H1 (cell line): ENCODE measurements around the gene OXNAD1. TPM values are rescaled to one million over a fixed set of nuclear protein-coding genes. Genes with fewer than 3 reads are reported as not detected.

Source experiments
- EP300 ChIP-seq, 2 experiments: IDR thresholded peaks; 1 replicate in 1 of 2; 2 replicates in 1 of 2; pipeline ENCODE4 v1.6.1; 2011 to 2012; ENCODE audit warnings: low read depth in 2 of 2, low read length in 2 of 2, mild to moderate bottlenecking in 2 of 2, borderline replicate concordance in 1 of 2, inconsistent platforms in 1 of 2, moderate library complexity in 1 of 2
- RXRA ChIP-seq: IDR thresholded peaks from 2 replicates; pipeline ENCODE4 v1.6.1; 2011; ENCODE audit warnings: low read depth, mild to moderate bottlenecking, low read length, moderate library complexity; ENCODE audit not compliant: insufficient read depth
- polyA plus RNA-seq, 7 experiments: library from polyadenylated mRNA; depleted of rRNA in 3 of 7; stranded (reverse) in 5 of 7; unstranded in 2 of 7; fragments of >200 nt in 5 of 7; fragments of 200-250 nt in 2 of 7; gene quantifications; 1 replicate in 5 of 7; 2 replicates in 1 of 7; 4 replicates in 1 of 7; pipeline versions ENCODE4 v1.2.1 to v1.2.3, GENCODE V29; 2011 to 2013; ENCODE audit warnings: missing spikeins in 2 of 7, mixed read lengths in 2 of 7
- total RNA-seq: library from RNA; stranded (reverse); fragmentation: NEBNext Ultra II Directional; extraction: Animal tissue kit (Norgen Biotek cat#: 25700); gene quantifications from 2 replicates; pipeline ENCODE4 v1.2.1, GENCODE V29; 2021

The OXNAD1 gene
- total and polyA plus RNA-seq, 2 of the 8 experiments (the other 6 are each of a cell fraction or from before 2014, with no cell fraction given) = 14.9 to 24.8 TPM

- no peak for TF ChIP-seq EP300 (IDR thresholded peaks at IDR 0.05; ENCODE audit: borderline replicate concordance in 1 of 2, low read depth in 2 of 2, low read length in 2 of 2)
- no peak for TF ChIP-seq RXRA
Measured at GRCh38 chr3:16322189-16322588, 57.2 kb downstream of the OXNAD1 start (continued).
